ENCODE data around the gene FOXE3. TPM values are rescaled to one million over a fixed set of nuclear protein-coding genes. Genes with fewer than 3 reads are reported as not detected.

Gene FOXE3
- total RNA-seq, 4 donors from 2014 or later = not detected

DNA sequence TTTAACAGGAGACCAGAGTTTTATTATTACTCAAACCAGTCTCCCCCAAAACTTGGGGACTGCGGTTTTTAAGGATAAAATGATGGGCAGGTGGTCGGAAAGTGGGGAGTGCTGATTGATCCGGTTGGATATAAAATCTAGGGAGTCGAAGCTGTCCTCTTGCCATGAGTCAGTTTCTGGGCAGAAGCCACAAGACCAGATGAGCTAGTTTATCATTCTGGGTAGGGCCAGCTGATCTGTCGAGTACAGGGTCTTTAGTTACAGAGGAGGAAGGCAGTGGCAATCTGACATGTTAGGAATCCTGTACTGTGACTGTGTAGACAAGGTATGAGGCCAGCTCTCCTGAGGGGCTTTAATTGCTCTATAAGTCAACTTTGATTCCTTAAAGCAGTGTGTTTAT lies 22.9 kb upstream of the FOXE3 start:
- TF ChIP-seq CTCF (IDR thresholded peaks at IDR 0.05) = no peak
- no peak for DNase-seq (ENCODE audit: low spot score)
- ATAC-seq (ENCODE audit: low FRiP score) = no peak

DNA sequence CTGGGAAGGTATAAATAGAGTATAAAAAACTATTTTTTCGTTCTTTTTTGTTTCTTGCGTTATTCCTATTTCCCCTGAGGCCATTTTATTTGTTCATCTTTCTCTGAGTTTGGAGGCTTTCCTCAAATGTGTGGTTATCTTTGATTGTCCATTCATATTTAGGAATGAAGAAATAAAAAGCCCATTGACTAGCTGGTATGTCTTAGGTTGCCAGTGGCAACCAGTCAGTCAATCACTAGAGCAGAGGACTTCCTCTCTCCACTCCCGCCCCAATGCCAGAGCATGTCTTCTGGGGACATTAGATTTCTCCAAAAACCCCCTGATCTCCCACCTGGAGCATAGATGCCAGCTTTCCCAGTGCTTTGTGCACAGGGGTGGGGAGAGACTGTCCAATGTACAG lies 20.7 kb upstream of the FOXE3 start:
- ATAC-seq (ENCODE audit: low FRiP score) (no peak), DNase-seq (ENCODE audit: low spot score) (no peak)
- TF ChIP-seq CTCF (IDR thresholded peaks at IDR 0.05) = no peak

DNA sequence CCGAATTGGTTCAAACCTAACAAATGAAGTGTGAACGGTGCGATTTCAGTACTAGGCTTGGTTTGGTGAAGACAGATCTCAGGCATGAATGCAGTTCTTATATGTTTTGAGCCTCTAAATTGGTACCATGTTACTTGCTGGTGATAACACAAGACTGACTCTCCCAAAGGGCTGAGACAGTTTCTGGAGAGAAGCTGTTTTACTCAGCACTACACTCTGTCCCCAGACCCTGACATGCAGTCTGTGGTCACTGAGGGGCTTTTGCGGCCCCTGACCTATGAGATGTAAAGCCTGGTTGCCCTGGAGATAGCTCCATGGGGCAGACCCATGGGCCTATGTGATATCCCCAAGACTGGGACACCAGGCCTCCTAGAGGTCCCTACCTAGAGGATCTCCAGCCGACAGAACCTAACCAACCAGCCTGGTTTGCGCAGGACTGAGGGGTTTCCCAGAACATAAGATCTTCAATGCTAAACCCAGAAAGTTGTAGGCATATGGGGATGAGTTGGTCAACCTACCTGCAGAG lies 19.4 kb upstream of the FOXE3 start:
- ATAC-seq (ENCODE audit: low FRiP score) (no peak), DNase-seq (ENCODE audit: low spot score) (no peak)
- TF ChIP-seq CTCF (IDR thresholded peaks at IDR 0.05) = no peak

GRCh38 chr1:47399138-47399845 lies 16.8 kb upstream of the FOXE3 start:
- ATAC-seq (ENCODE audit: low FRiP score) = no peak

DNA sequence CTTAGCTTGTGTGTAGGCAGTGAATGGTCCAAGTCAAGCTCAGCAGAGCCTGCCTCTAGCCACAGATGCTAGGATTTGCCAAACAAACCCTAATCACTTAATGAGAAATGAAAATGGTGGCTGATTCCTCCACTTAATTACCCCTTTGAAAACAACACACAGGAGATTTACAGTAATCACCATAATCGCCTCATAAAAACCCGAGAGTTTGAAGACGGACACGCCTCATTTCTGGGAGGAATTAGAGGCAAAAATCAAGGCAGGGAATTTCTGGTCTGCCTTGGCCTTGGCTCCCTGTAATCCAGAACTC lies 16.3 kb upstream of the FOXE3 start:
- no peak for TF ChIP-seq CTCF (IDR thresholded peaks at IDR 0.05)
- ATAC-seq (ENCODE audit: low FRiP score) (no peak), DNase-seq (ENCODE audit: low spot score) (no peak)

More at GRCh38 chr1:47399138-47399845, 16.8 kb upstream of the FOXE3 start:
- no peak for TF ChIP-seq CTCF (IDR thresholded peaks at IDR 0.05)
- DNase-seq (ENCODE audit: low spot score) = no peak

GRCh38 chr1:47401761-47402160 lies 14.3 kb upstream of the FOXE3 start:
- TF ChIP-seq CTCF (IDR thresholded peaks at IDR 0.05) = no peak
- no peak for ATAC-seq (ENCODE audit: low FRiP score)
- DNase-seq (ENCODE audit: low spot score) = no peak

- ATAC-seq (ENCODE audit: low FRiP score) = no peak
- no peak for DNase-seq (ENCODE audit: low spot score)
- TF ChIP-seq CTCF (IDR thresholded peaks at IDR 0.05) = no peak
Measured at GRCh38 chr1:47402591-47402990, 13.5 kb upstream of the FOXE3 start.
